Stimulated activated CD4-positive, alpha-beta T cell treated with anti-CD3 and anti-CD28 coated beads, Interleukin-2, amount 100 ng/mL, for 48 hours (primary cell): Measurements from ENCODE around the gene SFMBT2.

Source experiments
- DNase-seq, 2 donors: peaks; one replicate each; pipeline ENCODE4 v3.0.0-alpha.2; 2020

Gene SFMBT2

GRCh38 chr10:7170626-7171322, 240.1 kb downstream of the SFMBT2 start:
- no peak for DNase-seq

DNA sequence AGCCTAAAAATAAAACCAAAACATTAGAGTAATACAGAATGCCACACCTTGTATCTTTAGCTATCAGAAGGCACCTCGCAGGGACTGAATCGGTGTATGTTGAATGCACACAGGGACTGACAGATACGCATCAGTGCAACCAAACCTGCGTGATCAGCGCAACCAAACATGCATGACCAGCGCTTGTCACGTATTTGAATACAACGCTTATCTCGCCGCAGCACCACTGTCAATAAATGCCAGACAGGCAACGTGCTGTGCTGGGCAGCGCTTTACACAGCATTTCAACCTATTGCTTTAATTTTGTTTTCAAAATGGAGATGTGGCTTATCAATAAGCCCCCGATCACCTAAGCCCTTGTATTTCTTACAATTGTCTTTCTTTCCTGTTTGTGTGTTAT, 242.4 kb downstream of the SFMBT2 start:
- no peak for DNase-seq

- DNase-seq: no peak
Measured at GRCh38 chr10:7165500-7166177, 245.2 kb downstream of the SFMBT2 start.

- DNase-seq: no peak
Measured at GRCh38 chr10:7164955-7165354, 245.9 kb downstream of the SFMBT2 start.

GRCh38 chr10:7162331-7162730, 248.5 kb downstream of the SFMBT2 start:
- no peak for DNase-seq

DNA sequence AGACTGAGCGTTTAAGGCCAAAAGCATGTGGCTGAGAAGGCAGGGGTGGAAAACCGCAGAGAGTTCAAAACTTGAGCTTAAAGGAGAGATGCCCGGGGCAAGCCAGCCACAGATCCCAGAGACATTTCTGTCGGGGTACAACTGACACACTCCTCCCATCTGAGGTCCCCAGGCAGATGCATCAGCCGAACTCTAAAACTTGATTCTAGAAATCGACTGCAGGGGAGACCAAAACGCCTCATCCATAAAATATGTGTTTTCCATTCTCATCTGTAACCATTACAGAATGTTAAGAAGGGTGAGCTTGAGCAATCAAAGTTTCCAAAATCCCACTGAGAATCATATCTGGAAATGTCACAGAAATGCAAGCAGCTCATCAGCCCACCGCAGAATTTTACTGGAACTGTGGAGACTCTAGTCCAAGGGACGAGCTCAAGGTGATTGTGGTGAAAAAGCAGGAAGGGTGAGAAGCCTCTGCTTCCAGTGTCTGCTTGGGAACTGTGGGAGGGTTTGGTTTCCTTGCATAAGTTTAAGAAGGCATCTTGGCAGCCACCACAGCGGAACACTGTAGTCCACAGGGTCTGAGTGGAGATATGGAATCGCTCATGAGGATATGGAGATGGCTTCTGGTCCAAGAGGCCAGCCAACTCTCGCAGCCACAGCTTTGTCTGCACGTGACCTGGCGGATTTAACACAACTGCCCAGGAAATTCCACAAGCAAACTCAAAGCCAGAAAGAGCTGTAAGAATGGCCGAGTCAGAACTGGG, 249.2 kb downstream of the SFMBT2 start:
- DNase-seq: no peak

- DNase-seq: no peak
Measured at GRCh38 chr10:7159928-7160327, 250.9 kb downstream of the SFMBT2 start.

- DNase-seq: no peak
Measured at GRCh38 chr10:7159517-7159916, 251.3 kb downstream of the SFMBT2 start.

DNA sequence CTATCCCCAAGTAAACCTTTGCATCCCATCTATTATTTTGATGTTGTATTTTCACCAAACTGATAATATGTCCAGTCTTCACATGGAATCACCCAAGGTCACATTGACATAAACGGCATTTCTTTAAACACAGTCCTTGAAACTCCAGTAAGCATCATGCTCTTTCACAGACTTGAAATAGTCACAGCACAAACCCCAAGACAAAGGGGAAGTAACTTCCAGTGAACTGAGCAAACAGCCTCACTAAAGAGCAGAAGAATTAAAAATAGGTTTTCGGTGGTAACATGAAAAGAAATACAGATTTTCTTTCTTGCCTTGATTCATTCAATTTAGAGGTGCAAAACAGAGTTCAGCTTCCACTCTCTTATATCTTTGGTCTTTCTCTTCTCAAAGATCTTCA, 253.7 kb downstream of the SFMBT2 start:
- DNase-seq: no peak

DNA sequence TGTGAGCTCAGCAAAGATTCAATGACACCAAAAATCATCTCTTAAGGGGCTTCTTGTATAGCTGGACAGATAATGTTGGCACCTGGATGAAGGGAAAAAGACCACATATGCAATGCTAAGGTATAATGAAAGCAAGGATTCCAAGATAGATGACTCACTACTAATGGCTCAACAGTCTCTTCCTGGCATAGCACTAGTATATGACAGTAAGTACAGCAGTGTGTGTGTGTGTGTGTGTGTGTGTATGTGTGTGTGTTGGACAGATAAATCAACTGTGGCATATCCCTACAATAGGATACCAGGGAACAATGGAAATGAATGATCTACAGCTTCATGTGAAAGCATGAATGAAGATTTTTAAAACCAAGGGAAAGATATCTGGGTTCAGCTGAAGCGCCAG, 257.1 kb downstream of the SFMBT2 start:
- DNase-seq: no peak

DNA sequence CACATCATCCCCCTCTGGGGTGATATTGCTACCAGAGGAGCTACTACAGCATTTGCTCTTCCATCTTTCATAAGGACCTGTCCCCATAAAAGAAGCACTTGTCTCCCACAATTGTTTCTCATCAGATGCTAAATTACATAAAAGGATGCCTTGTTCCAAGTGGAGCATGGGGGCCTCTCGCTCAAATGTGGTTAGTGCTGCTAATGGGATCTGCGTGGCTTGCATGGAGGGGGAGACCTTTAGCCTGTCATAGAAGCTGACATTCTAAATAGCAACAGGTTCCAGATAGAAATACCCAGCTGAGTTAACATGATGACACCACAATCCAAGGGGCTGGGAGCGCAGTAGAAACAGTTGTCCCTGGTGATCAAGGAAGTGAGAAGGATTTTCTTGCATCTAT, 257.9 kb downstream of the SFMBT2 start:
- DNase-seq: no peak

DNA sequence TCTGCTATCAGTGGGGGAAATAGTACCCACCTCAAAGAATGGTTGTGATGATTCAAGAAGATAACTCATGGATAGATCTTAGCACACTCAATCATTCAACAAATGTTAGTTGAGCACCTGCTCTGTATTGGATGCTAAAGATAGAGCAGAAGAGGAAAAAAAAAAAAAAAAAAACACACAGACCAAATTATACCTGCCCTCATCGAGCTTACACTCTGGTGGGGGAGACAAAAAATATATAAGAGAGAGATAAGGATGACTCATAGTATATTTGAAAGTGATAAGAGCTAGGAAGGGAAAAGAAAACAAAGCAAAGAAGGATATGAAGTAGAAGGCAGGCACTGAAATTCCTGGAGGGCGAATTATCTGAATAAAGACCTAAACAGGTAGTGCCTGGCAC, 258.5 kb downstream of the SFMBT2 start:
- DNase-seq: no peak

DNA sequence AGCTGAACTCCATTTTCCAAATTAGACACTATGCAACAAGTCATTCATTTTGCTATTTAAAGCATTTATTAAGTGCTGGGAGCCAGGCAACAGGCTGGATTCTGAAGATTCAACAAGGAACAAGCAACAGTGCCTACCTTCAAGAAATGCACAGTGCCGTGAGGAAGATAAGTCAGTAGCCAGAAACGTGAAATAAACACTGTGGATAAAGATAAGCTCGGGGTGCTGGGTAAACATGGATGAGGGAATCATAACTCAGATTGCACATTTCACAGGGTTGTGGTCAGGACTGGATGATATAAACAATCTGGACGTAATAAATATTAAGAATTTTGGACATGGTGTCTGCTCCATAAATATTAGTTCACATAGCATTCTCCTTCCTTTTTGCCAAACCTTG, 259.3 kb downstream of the SFMBT2 start:
- DNase-seq: no peak

- DNase-seq: no peak
Measured at GRCh38 chr10:7150349-7150748, 260.5 kb downstream of the SFMBT2 start.

DNA sequence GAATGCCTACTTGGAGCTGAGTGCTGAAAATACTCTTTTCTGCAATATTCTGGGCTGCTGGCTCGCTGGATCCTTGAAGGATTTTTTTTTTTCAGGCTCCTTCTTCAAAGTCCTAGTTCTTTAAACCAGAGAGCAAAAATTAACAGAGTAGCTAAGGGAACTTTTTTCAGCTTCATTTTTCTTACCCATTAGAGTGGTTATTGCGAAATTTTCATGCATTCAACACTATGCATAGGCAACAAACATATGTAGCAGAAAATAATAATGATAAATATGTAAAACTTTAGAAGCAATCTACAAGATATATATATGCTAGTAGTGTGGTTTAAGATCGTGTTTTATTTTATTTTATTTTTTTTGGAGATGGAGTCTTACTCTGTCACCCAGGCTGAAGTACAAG, 264.6 kb downstream of the SFMBT2 start:
- DNase-seq: no peak

DNA sequence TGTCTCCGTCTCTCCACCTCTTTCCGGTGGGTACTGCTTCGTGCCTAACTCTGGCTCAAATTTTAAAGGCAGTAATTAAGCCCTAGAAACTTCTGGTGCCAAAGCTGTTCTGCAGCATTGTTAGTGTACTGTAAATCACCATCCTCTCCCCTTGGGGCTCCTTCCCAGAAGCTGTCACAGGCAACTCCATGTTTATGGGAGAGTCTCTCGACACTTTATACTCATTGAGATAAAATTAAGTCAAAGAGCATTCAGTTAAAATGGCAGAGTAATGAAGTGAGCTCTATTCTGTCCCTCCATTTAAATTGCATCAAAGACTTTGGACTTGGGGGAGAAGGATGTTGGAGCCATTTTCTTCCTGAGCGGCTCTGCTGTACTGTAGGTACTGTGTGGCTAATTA, 274.8 kb downstream of the SFMBT2 start:
- DNase-seq: no peak

DNA sequence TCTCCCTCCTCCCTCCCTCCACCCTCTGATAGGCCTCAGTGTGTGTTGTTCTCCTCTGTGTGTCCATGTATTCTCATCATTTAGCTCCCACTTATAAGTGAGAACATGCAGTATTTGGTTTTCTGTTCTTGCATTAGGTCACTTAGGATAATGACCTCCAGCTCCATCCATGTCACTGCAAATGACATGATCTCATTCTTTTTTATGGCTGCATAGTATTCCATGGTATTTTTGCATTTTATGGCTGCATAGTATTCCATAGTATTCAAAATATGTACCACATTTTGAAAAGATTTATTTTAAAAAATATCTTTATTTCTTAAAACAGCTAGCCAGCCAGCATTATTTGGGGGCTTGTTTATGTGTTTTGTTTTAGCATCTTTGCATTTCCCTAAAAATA, 275.6 kb downstream of the SFMBT2 start:
- no peak for DNase-seq

DNA sequence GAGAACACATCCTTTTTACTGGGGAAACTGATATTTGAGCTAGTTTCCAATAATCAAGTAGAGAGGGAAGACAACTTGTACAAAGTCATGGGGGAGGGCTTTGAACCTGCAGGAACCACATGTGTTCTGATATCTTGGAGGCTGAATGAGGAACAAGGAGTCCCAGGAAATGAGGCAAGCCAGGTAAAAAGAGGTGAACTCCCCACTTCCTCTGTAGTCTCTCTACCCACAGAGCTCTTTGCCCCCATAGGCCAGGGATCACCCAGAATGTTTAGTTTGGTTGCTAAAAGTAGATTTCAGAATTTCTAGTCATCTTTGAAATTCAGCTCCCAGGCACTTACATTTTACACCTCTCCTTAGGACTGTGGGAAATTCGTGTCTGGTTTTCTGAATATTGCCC, 276.4 kb downstream of the SFMBT2 start:
- no peak for DNase-seq

- no peak for DNase-seq
Measured at GRCh38 chr10:7133958-7134357, 276.9 kb downstream of the SFMBT2 start.

- DNase-seq: no peak
Measured at GRCh38 chr10:7133278-7133677, 277.6 kb downstream of the SFMBT2 start.

- DNase-seq: no peak
Measured at GRCh38 chr10:7130191-7130911, 280.5 kb downstream of the SFMBT2 start.

DNA sequence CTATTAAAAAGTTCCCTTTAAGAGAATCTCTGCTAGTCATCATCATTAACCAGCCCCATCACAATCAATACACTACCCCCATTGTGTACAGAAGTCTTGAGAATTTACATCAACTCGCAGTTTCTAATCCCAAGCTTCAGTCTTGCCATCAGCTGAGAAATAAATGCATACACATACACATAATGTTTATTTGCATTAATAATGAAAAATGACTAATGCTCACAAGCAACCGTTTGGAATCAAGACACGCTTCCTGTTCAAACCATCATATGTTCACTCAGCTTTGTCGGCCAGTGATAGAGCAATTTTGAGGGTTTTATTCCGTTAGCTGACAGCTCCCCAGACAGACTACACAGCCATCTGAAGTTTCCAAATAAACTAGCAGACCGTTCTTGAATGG, 287.1 kb downstream of the SFMBT2 start:
- no peak for DNase-seq

- DNase-seq: no peak
Measured at GRCh38 chr10:7122561-7122960, 288.3 kb downstream of the SFMBT2 start.
